HUES6 (cell line): ENCODE results near the gene DCP2.
"Not testable (repeated sequence)": the region's sequence is repeated elsewhere in the genome, so short reads cannot be mapped to it uniquely, and the experiment has no call there.

ENCODE experiments used
- H3K27ac ChIP-seq: 2 replicates; pipeline ENCODE4 v1.7.0; 2013; ENCODE audit warnings: low read depth, mild to moderate bottlenecking, low read length, inconsistent platforms
- H3K27me3 ChIP-seq: 2 replicates; pipeline ENCODE4 v1.6.1; 2013; ENCODE audit warnings: low read length; ENCODE audit not compliant: control insufficient read depth, insufficient read depth
- H3K36me3 ChIP-seq: 2 replicates; pipeline ENCODE4 v1.6.1; 2013; ENCODE audit warnings: low read length; ENCODE audit not compliant: control insufficient read depth, insufficient read depth
- H3K4me1 ChIP-seq: 2 replicates; pipeline ENCODE4 v1.6.1; 2013; ENCODE audit warnings: low read length; ENCODE audit not compliant: control insufficient read depth, insufficient read depth
- H3K4me3 ChIP-seq: 2 replicates; pipeline ENCODE4 v1.5.1; 2013; ENCODE audit warnings: low read depth, low read length
- H3K9ac ChIP-seq: one replicate; pipeline ENCODE4 v1.6.1; 2013; ENCODE audit warnings: mild to moderate bottlenecking, low read length
- H3K9me3 ChIP-seq: 2 replicates; pipeline ENCODE4 v1.6.1; 2013; ENCODE audit warnings: low read depth, low read length; ENCODE audit not compliant: control insufficient read depth, insufficient read depth

The DCP2 gene

DNA sequence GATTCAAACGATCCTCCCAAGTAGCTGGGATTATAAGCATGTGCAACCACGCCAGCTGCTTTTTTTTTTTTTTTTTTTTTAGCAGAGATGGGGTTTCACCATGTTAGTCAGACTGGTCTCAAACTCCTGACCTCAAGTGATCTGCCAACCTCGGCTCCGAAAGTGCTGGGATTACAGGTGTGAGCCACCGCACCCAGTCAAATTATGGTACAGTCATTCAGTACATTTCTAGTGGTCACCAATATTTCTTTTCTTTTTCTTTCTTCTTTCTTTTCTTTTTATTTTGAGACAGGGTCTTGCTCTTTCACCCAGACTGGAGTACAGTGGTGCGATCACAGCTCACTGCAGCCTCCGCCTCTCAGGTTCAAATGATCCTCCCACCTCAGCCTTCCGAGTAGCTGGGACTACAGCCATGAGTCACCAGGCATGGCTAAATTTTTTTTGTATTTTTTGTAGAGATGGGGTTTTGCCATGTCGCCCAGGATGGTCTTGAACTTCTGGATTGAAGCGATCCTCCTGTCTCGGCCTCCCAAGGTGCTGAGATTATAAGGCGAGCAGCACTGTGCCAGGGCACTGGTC is 25.4 kb upstream of the DCP2 start:
- H3K27ac ChIP-seq, result no peak overlapping the region
- no peak overlapping the region for H3K4me3 ChIP-seq
- no peak overlapping the region for H3K9ac ChIP-seq
- no peaks in the 10 kb centered on the region for H3K27me3 ChIP-seq
- H3K9me3 ChIP-seq, result peaks cover 10% of the 10 kb centered on the region
- H3K36me3 ChIP-seq, result no peaks in the 10 kb centered on the region
- H3K4me1 ChIP-seq, result no peaks in the 10 kb centered on the region

DNA sequence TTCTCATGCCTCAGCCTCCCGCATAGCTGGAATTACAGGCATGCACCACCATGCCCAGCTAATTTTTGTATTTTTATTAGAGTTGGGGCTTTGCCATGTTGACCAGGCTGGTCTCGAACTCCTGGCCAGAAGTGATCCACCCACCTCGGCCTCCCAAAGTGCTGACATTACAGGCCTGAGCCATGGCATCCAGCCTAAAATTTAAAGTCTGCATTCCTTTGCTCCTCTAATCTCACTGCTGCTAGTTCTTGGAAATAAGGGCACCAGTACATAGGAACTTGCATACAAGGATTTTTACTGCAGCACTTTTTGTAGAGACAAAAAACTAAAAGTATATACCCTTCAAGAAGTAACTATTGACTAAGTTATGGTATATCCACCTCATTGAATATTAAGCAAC is 20.0 kb upstream of the DCP2 start:
- Histone ChIP-seq H3K36me3 (no peaks in the 10 kb centered on the region), H3K4me3 (no peak overlapping the region), H3K4me1 (no peaks in the 10 kb centered on the region; the same call in 1 of the 2 replicates), H3K9ac (no peak overlapping the region), H3K27me3 (no peaks in the 10 kb centered on the region), H3K9me3 (peaks cover 9% of the 10 kb centered on the region), H3K27ac (no peak overlapping the region)

DNA sequence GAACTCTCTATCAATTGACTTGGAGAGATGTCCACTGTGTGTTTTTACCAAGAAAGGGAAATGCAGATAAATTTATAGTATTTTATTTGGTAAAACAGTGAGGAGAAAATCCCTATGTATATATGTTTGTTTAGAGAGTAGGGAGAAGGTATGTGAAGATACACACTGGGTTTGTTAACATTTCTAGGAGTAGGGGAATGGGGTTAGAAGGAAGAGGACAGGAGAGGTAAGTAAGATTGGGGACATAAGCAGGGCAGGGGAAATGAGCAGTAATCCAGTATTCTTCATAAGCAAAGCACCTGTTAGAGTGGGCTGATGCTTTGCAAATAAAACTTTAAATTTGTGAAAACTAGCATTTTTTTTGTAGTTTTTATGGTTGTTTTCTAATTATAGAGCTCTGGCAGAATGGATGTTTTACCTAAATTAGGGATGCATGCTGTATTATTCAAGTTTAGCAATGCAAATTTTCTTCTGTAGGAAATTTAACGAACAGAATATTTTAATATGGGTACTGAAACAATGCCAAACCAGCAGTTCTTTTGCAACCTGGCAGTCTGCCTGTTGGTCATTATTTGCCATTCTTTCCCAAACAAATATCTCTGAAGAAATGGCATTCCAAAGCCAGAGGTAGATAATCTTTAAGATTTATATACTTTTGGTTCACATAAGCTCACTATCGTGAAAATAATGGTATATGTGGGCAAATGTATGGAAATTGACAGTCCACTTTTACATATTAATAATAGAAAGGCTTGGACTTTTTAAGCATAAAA is 19.4 kb upstream of the DCP2 start:
- H3K4me1 ChIP-seq, result no peaks in the 10 kb centered on the region; the same call in 1 of the 2 replicates
- H3K36me3 ChIP-seq, result no peaks in the 10 kb centered on the region
- H3K9ac ChIP-seq, result no peak overlapping the region
- no peaks in the 10 kb centered on the region for H3K27me3 ChIP-seq
- H3K4me3 ChIP-seq, result no peak overlapping the region
- H3K27ac ChIP-seq, result no peak overlapping the region
- peaks cover 7% of the 10 kb centered on the region for H3K9me3 ChIP-seq

DNA sequence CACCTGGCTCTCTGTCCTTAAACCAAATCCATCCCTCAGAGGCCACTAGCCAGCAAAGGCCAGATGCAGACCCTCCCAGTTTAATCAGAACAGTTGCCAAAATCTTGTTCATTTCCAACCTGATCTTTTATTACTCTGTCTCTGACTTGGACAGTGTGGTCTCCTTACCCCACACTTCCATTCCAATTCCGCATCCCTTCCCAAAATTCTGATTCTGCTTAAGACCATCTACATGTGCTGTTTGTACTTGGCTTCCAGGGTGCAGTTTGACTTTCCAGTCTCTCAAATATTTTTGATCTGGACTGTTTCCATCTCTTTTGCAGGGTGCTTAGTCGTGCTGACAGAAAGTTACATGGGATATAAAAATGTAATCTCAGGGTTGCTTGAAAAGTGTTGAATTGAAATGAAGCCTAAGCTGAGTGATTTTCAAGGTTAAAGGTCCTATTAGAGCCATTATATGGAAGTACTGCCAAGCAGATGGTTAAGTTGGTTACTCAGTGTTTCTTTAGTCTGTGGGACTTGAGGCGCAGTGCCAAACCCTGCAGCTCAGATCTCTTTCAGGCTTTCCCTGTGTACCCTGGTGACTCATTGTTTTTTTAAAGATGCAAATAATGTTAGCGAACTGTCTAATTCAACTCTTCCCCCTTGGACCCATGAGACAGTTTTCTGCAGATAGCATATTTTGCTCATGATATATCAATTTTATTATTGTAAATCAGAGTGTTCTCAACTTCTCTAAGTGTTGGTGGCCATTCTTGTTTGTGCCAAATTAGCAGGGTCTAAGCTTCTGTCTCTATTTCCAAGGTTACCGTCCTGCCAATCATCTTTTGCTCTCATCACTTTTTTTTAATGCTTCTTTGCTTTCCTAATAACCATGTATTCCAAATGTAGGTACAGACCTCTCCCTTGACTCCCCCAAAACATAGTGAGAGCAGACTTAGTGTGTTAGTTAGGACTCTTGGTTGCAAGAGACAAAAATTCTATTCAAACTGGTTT is 18.2 kb upstream of the DCP2 start:
- no peaks in the 10 kb centered on the region for H3K27me3 ChIP-seq
- H3K36me3 ChIP-seq, result no peaks in the 10 kb centered on the region
- no peaks in the 10 kb centered on the region; the same call in 1 of the 2 replicates for H3K4me1 ChIP-seq
- no peak overlapping the region for H3K4me3 ChIP-seq
- peaks cover 7% of the 10 kb centered on the region for H3K9me3 ChIP-seq
- no peak overlapping the region for H3K9ac ChIP-seq
- H3K27ac ChIP-seq, result no peak overlapping the region

DNA sequence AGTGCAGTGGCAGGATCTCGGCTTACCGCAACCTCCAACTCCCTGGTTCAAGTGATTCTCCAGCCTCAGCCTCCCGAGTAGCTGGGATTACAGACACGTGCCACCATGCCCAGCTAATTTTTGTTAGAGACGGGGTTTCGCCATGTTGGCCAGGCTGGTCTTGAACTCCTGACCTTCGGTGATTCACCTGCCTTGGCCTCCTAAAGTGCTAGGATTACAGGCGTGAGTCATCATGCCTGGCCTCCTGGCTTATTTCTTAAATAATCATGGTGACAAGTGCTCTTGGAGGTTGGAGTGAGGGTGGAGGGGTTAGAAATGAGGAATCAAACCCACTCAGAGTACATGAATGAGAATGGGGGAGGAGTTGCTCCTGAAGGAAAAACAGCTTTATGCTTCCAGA is 16.7 kb upstream of the DCP2 start:
- H3K4me1 ChIP-seq, H3K4me3 ChIP-seq, H3K9ac ChIP-seq, H3K9me3 ChIP-seq, H3K27ac ChIP-seq, H3K36me3 ChIP-seq, H3K27me3 ChIP-seq: not testable (repeated sequence)

DNA sequence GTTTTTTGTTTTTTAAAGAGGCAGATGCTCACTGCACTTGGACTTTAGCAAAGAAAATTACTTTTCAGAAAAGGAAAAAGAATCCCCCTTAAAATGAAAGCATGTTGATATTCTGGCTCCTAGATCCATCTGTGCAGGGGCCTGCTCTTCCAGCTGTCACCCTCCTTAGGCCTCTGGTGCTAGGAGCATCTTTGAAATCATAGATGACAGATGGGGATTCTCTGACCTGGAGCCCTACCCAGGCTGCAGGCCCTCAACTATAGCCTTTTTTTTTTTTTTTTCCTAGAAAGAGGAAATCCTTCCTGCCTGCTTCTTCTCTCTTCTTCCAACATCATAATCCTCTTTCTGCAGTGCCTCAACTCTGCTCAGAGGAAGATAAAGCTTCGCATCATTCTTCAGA is 16.3 kb upstream of the DCP2 start:
- no peaks in the 10 kb centered on the region; the same call in 1 of the 2 replicates for H3K4me1 ChIP-seq
- H3K9ac ChIP-seq, result no peak overlapping the region
- H3K27ac ChIP-seq, result no peak overlapping the region
- no peaks in the 10 kb centered on the region for H3K36me3 ChIP-seq
- H3K27me3 ChIP-seq, result no peaks in the 10 kb centered on the region
- no peak overlapping the region for H3K4me3 ChIP-seq
- no peaks in the 10 kb centered on the region for H3K9me3 ChIP-seq

DNA sequence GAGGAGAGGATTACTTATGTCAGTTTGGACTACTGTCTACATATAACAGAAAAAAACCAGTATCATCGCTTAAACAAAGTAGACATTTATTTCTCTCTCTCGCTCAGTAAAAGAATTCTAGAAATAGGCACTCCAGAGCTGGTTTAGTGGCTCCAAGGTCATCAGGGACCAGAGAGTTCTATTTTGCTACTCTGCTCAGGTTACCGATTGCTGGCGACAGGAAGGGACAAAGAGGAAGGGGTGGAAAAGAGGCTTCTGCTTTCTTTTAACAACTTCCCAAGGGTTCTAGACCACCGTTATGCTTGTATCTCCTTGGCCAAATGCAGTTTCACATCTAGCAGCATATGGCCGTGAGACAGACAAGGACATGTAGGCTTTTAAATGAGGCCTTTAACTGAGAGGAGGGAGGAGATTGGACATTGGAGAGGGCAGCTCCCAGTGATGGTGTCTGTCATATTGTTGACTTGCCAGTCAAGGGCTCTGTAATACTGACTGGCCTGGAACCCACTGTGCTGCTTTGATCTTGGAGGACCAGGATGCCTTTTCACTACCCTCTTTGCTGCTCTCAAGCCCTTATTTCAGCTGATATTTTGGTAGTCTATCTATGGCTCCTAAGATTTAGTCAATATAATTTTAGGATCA is 15.6 kb upstream of the DCP2 start:
- Histone ChIP-seq H3K9me3 (no peaks in the 10 kb centered on the region), H3K27ac (no peak overlapping the region), H3K27me3 (no peaks in the 10 kb centered on the region), H3K4me1 (no peaks in the 10 kb centered on the region; the same call in 1 of the 2 replicates), H3K9ac (no peak overlapping the region), H3K4me3 (no peak overlapping the region), H3K36me3 (no peaks in the 10 kb centered on the region)

DNA sequence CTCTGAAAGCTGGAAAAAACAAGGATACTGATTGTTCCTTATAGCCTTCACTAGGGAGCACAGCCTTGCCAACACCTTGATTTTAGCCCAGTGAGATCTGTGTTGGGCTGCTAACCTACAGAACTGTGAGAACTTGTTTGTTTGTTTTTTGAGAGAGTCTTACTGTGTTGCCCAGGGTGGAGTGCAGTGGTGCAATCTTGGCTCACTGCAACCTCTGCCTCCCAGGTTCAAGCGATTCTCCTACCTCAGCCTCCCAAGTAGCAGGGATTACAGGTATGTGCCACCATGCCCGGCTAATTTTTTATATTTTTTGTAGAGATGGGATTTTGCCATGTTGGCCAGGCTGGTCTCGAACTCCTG is 13.2 kb upstream of the DCP2 start:
- H3K36me3 ChIP-seq, H3K4me1 ChIP-seq, H3K27ac ChIP-seq, H3K4me3 ChIP-seq, H3K9ac ChIP-seq, H3K27me3 ChIP-seq, H3K9me3 ChIP-seq: not testable (repeated sequence)

DNA sequence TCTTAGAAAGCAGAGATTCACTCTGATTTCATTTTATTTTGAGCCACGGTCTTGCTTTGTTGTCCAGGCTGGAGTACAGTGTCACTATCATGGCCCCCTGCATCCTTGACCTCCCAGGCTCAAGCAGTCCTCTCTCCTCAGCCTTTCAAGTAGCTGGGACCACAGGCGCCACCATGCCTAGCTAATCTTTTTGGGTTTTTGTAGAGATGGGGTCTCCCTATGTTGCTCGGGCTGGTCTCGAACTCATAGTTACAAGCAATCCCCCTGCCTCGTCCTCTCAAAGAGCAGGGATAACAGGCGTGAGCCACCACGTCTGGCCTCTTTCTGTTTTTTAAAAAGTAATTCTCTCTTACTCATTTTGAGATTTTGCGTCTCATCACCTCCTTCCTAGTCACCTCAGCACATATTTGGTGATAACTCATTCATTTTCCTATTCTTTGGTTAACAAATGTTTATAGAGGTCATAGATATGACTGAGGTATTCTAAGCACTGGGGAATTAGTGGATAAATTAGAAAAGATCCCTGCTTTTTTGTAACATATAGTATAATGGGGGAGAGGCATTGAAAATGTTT is 10.8 kb upstream of the DCP2 start:
- no peaks in the 10 kb centered on the region for H3K27me3 ChIP-seq
- no peaks in the 10 kb centered on the region for H3K9me3 ChIP-seq
- H3K4me1 ChIP-seq, result peaks cover 18% of the 10 kb centered on the region; the same call in 1 of the 2 replicates

DNA sequence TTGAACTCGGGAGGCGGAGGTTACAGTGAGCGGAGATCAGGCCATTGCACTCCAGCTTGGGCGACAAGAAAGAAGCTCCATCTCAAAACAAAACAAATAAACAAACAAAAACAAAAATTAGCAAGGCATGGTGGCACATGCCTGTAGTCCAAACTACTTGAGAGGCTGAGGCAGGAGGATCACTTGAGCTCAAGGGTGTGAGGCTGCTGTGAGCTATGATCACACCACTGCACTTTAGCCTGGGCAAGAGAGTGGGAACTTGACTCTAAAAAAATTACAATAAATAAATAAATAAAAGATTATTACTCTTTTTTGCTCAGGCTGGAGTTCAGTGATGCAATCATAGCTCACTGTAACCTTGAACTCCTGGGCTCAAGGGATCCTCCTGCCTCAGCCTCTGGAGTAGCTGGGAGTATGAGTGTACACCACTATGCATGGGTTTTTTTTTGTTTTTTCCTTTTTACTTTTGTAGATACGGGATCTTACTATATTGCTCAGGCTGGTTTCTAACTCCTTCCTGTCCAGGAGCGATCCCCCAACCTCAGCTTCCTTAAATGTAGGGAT is 9.0 kb upstream of the DCP2 start:
- no peak overlapping the region for H3K9ac ChIP-seq
- H3K27me3 ChIP-seq, result no peaks in the 10 kb centered on the region
- H3K27ac ChIP-seq, result no peak overlapping the region
- H3K4me3 ChIP-seq, result no peak overlapping the region
- no peaks in the 10 kb centered on the region for H3K36me3 ChIP-seq
- no peaks in the 10 kb centered on the region for H3K9me3 ChIP-seq
- H3K4me1 ChIP-seq, result peaks cover 22% of the 10 kb centered on the region

More for the DNA sequence above, 10.8 kb upstream of the DCP2 start:
- Histone ChIP-seq H3K4me3 (no peak overlapping the region), H3K9ac (no peak overlapping the region), H3K36me3 (no peaks in the 10 kb centered on the region), H3K27ac (no peak overlapping the region)
